Epithelial cell of proximal tubule (primary cell): ENCODE results near the gene LDHAL6A. TPM values are rescaled to one million over a fixed set of nuclear protein-coding genes. Genes with fewer than 3 reads are reported as not detected.

Experiments used
- DNase-seq: peaks from one replicate; pipeline ENCODE4 v3.0.0-alpha.2; 2011; ENCODE audit warnings: low read depth
- H3K4me3 ChIP-seq: 2 replicates; pipeline ENCODE4 v1.5.1; 2011; ENCODE audit warnings: low read depth, mild to moderate bottlenecking, low read length
- total RNA-seq: library from RNA; depleted of rRNA; stranded (reverse); fragments of >200 nt; gene quantifications from 2 replicates; pipeline ENCODE4 v1.2.3, GENCODE V29; 2015
- TF ChIP-seq, protein P1 (sequence below): conservative IDR thresholded peaks from 2 replicates; pipeline ENCODE4 v1.5.1; 2012; ENCODE audit warnings: low read depth, mild to moderate bottlenecking, low read length

LDHAL6A gene
- total RNA-seq, 1 donor from 2014 or later = not detected

DNA sequence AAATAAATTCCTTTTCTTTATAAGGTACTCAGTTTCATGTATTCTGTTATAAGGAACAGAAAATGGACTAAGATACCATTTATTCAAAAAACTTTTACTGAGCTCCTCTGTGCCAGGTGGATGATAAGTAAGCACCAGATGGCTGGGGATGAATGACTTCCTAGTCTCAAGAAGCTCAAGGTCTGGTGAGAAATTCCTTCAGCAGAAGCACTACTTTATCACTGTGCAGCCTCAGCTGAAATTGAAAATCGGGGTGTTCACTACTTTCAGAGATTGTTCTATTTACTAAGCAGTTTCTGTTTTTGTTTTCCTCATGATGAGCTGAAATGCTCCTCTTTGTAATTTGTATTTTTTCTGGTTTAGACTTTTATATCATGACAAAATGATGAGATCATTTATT, 7.8 kb downstream of the LDHAL6A start:
- H3K4me3 ChIP-seq = no peak overlapping the region
- DNase-seq = no peak
- TF ChIP-seq, protein P1, sequence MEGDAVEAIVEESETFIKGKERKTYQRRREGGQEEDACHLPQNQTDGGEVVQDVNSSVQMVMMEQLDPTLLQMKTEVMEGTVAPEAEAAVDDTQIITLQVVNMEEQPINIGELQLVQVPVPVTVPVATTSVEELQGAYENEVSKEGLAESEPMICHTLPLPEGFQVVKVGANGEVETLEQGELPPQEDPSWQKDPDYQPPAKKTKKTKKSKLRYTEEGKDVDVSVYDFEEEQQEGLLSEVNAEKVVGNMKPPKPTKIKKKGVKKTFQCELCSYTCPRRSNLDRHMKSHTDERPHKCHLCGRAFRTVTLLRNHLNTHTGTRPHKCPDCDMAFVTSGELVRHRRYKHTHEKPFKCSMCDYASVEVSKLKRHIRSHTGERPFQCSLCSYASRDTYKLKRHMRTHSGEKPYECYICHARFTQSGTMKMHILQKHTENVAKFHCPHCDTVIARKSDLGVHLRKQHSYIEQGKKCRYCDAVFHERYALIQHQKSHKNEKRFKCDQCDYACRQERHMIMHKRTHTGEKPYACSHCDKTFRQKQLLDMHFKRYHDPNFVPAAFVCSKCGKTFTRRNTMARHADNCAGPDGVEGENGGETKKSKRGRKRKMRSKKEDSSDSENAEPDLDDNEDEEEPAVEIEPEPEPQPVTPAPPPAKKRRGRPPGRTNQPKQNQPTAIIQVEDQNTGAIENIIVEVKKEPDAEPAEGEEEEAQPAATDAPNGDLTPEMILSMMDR = no peak

GRCh38 chr11:18466402-18466801, 10.7 kb downstream of the LDHAL6A start:
- no peak for DNase-seq
- H3K4me3 ChIP-seq = no peak overlapping the region
- TF ChIP-seq, protein P1 = no peak

DNA sequence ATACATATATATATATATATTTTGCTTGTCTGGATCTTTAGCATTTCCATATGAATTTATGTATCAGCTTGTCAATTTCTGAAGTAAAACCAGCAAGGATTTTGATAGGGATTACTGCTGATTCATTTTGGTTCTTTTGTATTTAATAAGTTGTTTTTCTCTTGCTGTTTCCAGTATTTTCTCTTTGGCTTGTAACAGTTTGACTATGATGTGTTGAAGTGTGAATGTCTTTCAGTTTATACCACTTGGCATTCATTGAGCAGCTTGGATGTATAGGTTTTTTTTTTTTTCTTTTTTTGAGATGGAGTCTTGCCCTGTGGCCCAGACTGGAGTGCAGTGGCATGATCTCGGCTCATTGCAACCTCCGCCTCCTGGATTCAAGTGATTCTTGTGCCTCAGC, 12.4 kb downstream of the LDHAL6A start:
- TF ChIP-seq, protein P1 = no peak
- no peak for DNase-seq
- H3K4me3 ChIP-seq = no peak overlapping the region

- TF ChIP-seq, protein P1 = no peak
- no peak for DNase-seq
- H3K4me3 ChIP-seq = no peak overlapping the region
Measured at GRCh38 chr11:18468961-18469360, 13.3 kb downstream of the LDHAL6A start.

GRCh38 chr11:18471995-18472394, 16.3 kb downstream of the LDHAL6A start:
- no peak overlapping the region for H3K4me3 ChIP-seq
- DNase-seq = no peak
- TF ChIP-seq, protein P1 = no peak

DNA sequence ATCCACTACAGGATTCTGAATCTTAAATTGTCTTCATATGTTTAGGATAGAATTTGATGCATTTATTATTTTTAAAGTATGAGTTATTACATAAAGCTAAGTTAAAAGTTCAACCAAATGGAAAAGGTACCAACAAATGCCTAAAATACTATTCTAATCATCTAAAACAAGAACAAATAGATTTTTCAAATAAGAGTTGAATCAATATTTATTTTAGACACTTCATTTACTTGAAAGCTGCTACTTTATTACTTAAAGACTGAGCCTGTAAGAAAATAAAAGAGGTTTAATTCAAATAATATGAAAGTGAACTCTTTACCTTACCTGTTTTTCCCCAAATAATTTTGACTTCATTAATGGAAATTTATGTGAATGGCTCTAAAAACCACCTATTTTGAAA, 16.9 kb downstream of the LDHAL6A start:
- TF ChIP-seq, protein P1 = no peak
- H3K4me3 ChIP-seq = no peak overlapping the region
- no peak for DNase-seq

DNA sequence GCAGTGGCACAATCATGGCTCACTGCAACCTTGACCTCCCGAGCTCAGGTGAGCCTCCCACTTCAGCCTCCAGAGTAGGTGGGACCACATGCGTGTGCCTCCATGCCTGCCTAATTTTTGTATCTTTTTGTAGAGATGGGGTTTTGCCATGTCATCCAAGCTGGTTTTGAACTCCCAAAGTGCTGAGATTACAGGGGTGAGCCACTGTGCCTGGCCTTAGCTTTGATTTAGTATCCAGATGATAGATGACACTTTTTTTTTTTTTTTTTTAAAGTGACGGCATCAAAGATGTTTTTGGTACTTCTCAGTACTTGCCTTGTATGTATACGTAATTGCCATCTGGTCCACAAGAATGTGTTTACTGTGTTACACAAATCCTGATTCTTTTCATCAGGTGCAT, 23.4 kb downstream of the LDHAL6A start:
- no peak for DNase-seq
- TF ChIP-seq, protein P1 = no peak
- H3K4me3 ChIP-seq = no peak overlapping the region
